T-helper 1 cell (primary cell): ENCODE results near the gene SOBP.

Experiments used
- DNase-seq, 5 donors: peaks; one replicate each; pipeline ENCODE4 v3.0.0-alpha.2; 2012 to 2020

SOBP gene

GRCh38 chr6:107554918-107555317, 65.0 kb downstream of the SOBP start:
- DNase-seq, result no peak

DNA sequence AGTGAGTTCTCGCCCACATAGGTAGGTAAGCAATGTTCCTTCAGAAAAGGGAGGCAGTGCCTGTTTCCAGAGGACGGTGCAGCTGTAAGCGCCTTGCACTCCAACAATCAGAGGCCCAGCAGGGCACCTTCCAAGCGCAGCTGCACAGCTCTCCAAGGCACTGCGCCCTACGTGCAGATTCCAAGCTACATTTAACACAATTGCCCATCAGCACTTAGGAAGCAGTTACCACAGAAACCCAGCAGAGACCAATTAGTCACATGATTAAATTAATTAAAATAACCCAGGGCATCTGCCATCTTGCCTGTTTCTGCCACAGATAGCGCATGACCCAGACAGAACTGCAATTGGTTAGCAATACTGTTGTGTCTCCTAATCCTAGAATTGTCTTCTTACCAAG, 65.5 kb downstream of the SOBP start:
- DNase-seq, result no peak

DNA sequence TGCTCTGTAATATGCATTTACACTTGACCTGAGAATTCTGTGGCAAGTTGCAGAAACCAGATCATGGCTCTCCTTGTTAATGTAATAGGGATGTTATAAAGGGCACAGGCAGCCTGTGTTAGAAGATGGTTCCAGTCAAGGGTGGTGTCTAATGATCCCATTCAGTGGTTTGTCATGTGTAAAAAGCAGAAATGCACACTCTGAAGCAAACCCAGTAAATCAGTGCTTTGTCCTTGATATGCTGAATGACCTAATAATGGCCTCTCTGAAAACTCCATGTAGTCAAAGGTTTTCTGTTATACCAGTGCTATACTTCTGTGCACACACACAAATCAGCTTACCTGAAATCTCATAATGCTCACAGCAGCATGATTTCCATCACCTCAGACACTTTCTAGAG, 66.2 kb downstream of the SOBP start:
- DNase-seq, result no peak

DNA sequence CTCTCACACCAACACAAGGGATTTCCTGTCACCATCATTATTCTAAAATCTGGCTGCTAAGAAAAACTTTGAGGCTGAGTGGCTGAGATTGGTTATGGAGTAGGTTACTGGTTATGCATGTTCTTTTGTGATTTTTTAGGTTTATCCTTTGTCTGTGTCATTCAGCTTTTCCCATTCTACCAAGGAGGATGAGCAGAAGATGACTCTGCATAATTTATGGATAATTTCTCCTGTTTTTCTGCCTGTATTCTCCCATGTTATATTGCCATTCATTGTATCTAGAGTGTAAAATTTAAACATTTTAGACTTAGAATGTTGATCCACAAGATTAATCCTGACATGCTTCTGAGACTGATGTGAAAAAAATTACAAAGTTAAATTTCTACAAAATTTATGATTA, 67.8 kb downstream of the SOBP start:
- DNase-seq, result no peak

DNA sequence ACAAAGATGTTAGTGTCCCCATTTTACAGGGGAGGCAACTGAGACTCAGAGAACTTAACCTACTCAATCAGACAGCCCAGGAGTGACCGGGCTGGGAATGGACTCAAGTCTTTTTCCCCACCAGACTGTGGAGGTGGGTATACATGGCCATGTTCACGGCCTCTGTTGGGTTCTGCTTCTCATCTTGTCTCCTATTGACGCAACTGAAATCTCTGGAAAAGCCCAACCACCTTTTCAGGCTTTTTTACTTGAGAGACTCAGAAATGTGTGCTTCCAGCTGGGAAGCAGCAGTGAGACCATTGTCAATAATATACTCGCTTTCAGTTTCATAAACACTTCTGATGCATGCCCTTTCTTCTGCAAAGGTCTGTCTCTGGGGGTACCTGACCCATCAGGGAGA, 70.7 kb downstream of the SOBP start:
- DNase-seq, result no peak

GRCh38 chr6:107561306-107561705, 71.4 kb downstream of the SOBP start:
- no peak for DNase-seq

DNA sequence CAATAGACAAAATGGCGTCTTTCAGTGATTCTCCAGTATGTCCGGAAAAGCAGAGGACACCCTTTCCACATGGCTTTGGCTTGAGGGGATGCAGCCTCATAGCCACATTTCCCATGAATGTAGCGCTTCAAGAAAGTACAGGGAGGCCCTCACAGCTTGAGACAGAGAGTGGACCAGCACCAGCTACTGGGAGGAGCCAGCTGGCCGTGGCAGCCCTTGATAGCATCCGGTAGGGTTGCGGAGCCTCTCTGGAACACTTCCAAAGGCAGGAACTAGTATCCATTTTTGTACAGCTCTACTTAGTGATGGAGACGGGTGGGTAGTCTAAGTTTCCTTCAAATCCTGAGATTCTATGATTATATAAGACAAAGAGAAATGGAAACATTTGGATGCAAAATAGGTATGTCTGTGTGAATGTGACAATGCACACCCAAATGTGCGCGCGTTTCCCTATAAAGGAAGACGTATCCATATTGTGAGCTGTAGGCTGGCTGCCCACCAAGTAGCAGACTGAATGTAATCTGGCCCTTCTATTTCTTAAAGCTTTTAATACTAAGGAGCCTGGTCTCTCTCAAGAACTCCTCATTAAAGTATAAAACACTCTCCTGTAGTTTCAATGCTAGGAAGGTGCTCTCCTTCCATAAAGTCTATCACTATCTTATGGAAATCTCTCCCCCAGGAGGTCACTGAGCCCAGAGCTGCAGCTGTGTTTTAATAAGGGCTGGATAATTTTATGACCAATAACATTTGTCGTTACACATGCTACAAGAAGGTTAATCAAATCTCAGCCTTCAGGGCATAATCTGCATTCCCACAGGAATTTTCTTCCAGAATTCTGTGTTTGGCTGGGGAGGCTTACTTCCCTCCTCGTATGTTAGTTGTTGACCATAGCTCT, 74.0 kb downstream of the SOBP start:
- DNase-seq, result no peak

DNA sequence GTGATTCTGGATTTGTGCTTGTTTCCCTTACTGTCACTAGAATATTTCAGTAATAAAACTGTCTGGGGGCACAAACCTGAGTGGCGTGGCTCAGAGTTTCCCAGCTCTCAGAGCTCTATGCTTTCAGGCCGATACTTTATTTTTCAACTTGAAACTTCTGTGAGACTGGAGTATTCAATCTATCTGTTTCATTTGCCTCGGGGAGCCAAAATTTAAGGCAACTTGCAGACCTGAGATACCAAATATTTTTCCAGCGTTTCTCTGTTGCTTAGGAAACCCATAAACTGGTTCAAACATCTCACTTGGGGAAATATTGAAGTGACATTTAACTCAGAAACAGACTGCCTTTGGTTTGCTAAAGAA, 74.7 kb downstream of the SOBP start:
- no peak for DNase-seq

DNA sequence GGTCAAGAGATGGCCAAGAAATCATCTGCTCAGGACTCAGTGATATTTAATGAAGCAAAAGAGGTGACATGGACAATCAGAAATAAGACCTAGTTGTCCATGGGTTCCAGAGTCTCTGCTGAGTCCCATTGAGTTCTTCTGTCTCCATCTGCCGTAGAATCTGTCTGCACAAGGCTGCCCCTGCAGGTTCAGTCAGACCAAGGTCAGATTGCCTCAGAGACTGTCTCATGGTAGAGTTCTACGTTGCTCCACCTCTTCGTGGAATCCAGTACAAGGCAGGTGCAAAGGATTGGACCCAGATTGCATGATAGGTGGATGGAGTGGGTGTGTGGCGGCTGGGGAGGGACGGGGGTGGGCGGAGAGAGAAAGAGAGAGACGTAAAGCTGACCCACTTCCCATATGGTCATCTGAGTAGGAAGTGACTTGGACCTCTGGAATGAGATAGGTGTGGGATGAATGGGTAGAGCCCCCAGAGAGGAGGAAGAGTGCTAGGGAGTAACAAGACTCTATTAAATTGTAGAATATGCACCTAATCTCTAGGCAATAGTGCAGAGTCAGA, 75.3 kb downstream of the SOBP start:
- DNase-seq, result no peak

- DNase-seq, result no peak
Measured at GRCh38 chr6:107567643-107568042, 77.7 kb downstream of the SOBP start.

DNA sequence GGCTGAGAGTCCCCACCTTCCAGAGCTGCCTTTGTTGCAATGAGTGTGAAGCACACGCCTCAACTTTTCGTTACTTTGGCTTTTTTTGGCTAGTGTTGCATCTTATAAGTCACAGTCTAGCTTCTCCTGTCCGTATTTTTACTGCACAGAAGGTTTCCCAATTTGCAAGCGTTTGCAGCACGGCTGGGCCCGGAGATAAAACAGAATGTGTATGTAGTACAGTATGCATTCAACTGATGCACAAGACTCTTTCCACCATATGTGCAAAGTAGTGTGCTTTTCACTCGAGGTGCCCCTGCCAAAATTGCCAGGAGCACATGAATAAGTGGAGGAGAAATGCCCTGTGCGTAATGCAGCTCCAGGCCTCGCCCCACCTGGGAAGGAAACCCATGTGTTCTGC, 79.6 kb downstream of the SOBP start:
- DNase-seq, result no peak

- DNase-seq, result no peak
Measured at GRCh38 chr6:107571354-107571753, 81.4 kb downstream of the SOBP start.

DNA sequence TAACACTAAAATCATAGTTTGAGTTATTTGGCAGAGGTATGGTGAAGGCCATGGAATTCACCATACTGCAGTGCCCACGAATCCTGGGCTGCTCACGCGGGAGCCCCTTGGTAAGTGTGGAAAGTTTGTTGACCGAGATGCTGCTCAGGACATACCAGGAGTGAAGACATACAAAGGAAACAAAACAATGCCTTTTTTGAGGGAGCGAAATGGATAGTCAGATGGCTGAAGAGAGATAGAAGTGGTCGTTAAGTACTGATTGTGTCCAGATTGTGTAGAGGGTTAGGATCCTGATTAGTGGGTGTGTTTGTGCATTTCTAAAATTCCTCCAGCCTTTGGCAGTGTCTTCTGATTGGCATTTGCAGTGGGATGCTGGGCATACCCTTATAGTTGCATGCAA, 83.0 kb downstream of the SOBP start:
- no peak for DNase-seq

DNA sequence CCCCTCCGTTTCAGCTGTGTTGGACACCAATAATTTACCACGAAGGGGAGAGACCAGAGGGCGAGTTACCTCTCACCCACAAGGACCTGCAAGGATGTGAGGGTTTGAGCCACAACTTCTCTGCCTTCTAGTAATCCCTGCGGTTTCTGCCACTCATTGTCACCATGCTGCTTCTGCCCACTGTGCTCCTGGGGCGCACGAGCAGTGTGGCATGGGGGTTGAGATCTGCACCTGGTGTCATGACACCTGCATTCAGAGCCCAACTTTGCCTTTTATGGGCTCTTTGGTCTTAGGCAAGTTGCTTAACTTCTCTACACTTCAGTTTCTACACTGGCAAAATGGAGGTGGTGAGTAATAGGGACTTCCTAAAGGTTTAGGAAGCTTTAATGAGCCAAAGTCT, 84.9 kb downstream of the SOBP start:
- no peak for DNase-seq

- DNase-seq, result no peak
Measured at GRCh38 chr6:107576852-107577251, 86.9 kb downstream of the SOBP start.

DNA sequence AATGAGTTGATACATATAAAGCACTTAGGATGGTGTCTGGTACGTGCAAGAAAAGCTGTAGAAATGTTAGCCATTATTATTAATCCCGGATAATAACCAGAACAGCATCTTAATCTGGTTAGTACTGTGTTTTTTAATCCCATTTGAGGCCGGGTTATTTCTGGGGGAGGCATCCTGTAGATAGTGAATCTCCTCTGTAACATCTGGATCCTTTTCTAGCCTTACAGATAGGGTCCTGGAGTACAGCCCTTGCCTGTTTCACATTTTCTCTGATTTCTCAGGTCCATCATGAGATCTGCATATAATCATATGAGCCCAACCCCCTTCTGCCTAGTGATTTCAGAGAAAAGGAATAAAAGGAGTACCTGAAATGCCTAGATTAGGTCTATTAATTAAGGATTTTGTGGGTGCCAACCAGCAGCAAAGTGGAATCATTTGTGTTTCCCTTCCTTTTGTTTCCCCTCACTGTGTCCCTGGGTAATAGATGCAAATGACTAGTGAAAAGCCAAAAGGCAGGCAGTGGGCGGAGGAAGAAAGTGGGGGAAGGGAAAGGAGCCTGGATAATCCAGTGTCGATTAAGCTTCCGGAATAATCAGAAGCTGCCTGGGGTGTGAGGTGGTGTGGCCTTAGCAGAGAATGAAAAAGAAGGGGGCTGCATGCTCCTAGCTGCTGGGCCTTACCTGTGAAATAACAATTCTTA, 88.9 kb downstream of the SOBP start:
- DNase-seq, result no peak

GRCh38 chr6:107579456-107580056, 89.6 kb downstream of the SOBP start:
- no peak for DNase-seq

DNA sequence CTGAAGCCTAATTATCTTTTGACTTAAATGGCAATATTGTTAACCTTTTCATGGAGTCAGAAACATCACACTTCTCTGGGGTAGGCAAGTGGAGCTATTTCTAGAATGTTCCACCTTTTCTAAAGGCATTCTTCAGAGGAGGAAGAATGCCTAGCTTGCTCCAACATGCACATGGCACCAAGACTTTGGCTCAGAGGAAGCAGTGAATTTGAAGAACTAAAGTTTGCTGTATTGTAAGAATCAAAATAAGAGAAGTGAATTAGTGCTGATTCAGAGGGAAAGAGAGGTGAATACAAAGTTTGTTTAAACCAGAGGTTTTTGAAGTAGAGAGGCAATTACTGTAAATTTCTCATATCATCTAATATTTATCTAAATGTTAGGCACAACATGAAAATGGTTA, 92.2 kb downstream of the SOBP start:
- no peak for DNase-seq

- DNase-seq, result no peak
Measured at GRCh38 chr6:107584726-107585125, 94.8 kb downstream of the SOBP start.

- DNase-seq, result no peak
Measured at GRCh38 chr6:107585815-107586435, 96.0 kb downstream of the SOBP start.

- no peak for DNase-seq
Measured at GRCh38 chr6:107587451-107587850, 97.5 kb downstream of the SOBP start.

GRCh38 chr6:107589199-107589598, 99.3 kb downstream of the SOBP start:
- no peak for DNase-seq

DNA sequence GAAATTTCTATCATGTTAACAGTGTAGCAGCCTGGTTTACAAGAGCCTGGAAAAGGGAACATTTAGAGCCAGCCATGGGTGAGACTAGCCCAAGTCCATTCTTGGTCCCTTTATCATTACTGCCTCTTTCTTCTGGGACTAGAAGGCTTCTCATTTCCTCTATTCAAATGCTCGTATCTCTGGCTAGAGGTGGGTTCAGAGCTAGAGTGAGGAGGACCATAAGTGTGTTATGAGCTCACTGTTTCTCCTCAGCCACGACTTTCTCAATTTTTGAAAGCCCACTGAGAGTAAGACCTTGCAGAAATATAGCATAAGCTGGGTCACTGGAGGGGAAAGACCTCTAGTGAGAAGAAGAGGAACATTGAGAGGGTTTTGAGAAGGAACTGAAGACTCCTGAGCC, 100.0 kb downstream of the SOBP start:
- no peak for DNase-seq
